UCSD-AML1 (cell line): ENCODE measurements around the gene BRSK2.

Source experiments
- DNase-seq: peaks from one replicate; lab custom pipeline; 2025; ENCODE audit not compliant: unreplicated experiment; lab: John Stamatoyannopoulos, UW

The BRSK2 gene

GRCh38 chr11:1395773-1396374 is 6.1 kb downstream of the BRSK2 start:
- DNase-seq: no peak

DNA sequence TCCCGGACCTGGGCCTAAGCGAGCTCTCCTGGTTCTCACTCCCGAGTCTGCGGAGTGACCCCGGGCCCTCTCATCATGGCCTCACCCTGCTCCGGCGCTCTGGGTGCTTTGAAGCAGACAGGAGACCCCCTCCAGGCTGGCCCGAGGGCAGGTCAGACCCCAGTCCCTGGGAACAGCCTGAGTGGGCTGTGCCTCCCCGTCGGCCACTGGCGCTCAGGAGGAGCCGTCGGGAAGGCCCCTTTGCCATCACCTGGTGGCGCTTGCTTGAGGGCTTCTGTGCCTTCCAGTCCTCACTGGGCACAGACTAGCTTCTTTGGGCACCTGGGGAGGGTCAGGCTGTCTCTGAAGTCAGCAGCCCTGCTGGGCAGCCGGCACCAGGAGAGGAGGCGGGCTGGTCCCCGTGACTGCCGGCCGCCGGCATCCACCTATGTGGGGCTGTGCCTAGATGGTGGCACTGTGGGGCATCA is 6.7 kb downstream of the BRSK2 start:
- no peak for DNase-seq

DNA sequence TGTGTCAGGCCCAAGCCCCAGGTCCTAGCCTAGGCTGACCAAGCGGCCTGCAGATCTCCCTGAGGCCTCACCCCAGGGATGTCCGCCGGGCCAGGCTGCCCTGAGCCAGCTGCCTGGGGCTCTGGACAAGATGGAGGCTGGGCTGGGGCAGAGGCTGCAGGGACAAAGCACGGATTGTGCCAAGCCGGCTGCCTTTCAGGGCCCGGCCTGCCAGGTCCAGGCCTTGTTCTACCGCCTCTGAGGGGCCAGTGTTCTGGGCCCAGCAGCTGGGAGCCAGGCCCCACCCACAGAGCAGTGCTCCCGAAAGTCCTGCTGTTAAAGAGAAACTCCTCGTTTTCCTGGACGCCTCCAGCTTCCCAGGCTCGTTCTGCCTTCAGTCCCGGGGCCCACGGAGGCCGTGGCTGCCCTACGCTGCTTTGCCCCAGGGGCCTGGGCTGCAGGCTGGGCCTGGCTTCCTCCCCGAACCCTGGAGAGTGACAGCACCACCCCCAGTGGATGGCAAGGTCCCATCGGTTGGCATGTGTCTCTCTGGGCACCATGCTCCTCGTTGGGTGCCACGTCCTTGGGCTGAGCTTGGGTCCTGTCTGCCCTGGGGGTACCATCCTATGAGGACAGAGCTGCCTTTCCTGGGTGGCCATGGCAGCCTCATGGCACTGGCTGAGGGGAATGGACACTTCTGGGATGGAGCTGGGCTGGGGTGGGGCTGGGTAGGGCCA is 7.6 kb downstream of the BRSK2 start:
- no peak for DNase-seq

GRCh38 chr11:1397862-1398527 is 8.3 kb downstream of the BRSK2 start:
- no peak for DNase-seq

- no peak for DNase-seq
Measured at GRCh38 chr11:1398528-1399235, 8.9 kb downstream of the BRSK2 start.

DNA sequence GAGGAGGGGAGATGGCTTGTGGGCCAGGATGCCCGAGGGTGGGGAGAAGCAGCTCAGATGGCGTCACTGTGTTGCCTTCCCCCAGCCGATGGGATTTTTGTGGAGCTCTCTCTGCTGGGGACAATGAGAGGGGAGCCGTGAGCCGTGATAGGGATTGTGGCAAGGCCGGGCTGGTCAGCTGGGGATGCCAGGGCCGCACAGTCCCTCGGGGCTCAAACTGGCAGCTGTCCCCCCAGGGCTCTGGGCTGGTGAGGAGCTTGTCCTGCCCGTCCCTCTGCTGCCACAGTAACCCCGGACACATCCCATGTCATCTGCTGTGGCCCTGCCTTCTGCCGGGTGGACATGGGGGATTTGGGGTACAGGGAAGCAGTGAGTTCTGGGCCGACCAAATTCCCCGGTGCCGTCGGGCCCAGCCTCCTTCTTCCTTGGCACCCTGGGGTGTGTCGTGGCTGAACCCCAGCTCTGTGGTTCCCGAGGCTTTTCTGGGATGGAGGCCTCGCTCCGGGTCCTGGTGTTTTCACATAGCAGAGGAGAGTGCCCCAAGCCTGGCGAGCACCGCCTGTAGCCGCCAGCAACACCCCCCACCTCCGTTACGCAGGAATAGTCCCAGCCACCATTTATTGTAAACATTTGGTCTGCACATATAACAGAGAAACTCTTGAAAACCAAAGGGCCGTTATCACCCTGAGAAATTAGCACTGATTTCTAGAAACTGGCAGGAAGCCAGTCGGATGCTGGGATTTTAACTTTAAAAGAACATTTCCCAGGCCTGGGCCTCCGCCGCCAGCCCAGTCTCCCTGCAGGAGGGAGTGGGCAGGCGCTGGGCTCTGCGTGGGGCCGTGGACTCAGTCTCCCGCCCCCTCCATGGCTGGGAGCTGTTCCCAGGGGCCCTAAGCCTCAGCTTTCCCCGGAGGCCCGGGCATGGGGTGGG is 9.9 kb downstream of the BRSK2 start:
- DNase-seq: no peak

GRCh38 chr11:1400317-1401170 is 10.8 kb downstream of the BRSK2 start:
- DNase-seq: no peak

DNA sequence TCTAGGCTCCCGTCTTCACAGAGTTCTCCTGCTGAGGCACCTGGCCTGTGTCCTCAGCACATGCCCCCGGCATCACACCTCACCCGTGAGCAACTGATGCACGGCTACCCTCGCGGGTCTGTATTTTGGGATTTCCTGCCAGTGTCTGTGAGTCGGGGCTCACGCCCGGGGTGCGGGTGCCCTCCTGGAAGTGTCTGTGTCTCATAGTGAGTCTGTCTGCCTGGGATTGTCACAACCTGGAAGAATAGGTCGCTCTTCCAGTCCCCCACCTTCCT is 11.4 kb downstream of the BRSK2 start:
- no peak for DNase-seq

DNA sequence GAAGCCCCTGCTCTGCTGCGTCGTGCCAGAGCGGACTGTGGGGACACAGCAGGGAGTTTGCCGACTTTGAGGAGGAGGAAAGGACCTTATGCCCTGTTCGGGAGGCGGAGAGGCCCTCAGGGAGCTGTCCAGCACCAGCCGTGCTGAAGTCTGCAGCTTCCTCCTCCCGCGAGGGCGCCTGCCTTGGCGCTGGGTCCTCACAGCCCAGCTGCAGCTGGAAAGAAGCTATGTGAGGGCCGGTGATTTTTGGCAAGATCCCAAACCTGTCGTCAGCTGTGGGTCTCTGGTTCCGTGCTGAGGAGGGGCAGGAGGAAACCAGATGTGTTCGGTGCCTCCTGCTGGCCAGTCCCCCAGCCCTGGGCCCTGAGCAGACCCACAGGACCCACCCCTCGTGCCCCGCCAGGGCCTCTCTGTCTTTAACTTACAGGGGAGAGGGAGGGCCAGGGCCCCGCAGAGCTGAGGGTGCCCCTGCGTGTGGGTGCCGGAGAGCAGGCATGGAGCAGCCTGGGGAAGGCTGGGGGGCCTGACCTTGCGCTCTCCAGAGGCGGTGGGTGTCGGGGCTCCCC is 12.0 kb downstream of the BRSK2 start:
- DNase-seq: peak; percentile 67

DNA sequence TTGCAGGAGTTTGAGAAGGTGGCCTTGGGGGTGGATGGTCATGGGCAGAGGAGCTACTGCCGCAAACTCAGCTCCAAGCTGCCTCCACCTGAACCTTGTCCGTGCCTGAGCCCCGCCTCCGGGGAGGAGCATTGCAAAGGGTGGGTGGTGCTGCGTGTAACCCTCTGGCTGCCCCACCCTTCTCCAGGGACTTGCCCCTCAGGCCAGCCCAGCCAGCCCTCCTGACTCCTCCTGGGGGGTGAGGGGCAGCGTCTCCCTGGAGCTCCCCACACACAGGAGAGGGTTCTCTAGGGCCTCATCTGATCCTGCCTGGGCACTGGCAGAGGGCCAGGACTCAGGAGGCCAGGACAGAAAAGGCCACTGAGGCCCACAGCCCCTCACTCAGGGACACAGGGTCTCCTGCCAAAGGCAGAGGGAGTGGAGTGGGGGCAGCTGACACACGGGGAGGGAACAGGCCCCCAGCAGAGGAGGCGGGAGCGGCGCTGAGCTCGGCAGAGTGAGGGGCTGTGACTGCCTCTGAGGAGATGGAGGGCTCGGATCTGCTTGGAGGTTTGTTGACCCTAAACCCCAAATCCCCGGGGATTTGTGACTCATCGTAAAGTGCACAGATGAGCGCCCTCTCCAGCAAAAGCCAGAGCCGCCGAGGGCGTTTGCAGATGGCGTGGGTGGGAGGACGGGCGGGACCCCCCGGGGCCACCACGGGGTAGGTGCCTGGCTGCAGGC is 12.8 kb downstream of the BRSK2 start:
- DNase-seq: no peak

GRCh38 chr11:1403078-1403620 is 13.4 kb downstream of the BRSK2 start:
- DNase-seq: no peak

DNA sequence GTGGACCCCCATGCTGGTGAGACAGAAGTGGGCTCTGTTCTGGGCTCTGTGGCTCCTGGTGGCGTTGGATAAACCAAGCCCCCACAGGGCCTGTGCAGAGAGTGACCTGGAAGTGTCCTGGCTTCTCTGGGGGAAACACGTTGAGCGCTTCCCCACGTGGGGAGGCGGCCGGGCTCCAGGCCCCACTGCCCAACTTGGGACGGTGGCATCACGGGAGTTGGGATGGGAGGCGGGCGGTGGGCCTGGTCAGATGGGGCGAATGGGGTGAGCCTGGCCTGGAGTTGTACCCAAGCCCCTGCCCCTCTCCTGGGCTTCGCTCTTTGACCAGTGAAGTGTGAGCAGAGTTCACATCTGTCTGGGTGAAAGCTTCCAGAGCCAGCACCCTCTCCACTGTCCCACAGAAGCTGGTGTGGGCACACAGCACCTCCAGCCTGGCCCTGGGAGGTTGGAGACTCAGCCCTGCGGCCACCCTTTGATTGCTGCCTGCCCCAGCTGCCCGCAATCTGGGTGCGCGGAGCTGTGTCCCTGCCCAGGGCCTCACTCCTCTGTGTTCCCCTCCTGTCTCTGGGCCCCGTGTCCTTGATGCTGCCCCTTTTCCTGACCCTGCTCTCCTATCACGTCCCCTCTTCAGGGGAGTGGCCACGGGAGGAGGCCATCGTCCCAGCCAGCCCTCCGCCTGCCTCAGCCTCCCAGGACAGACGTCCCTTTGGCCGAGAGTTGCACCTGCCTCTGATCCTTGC is 14.2 kb downstream of the BRSK2 start:
- DNase-seq: no peak

DNA sequence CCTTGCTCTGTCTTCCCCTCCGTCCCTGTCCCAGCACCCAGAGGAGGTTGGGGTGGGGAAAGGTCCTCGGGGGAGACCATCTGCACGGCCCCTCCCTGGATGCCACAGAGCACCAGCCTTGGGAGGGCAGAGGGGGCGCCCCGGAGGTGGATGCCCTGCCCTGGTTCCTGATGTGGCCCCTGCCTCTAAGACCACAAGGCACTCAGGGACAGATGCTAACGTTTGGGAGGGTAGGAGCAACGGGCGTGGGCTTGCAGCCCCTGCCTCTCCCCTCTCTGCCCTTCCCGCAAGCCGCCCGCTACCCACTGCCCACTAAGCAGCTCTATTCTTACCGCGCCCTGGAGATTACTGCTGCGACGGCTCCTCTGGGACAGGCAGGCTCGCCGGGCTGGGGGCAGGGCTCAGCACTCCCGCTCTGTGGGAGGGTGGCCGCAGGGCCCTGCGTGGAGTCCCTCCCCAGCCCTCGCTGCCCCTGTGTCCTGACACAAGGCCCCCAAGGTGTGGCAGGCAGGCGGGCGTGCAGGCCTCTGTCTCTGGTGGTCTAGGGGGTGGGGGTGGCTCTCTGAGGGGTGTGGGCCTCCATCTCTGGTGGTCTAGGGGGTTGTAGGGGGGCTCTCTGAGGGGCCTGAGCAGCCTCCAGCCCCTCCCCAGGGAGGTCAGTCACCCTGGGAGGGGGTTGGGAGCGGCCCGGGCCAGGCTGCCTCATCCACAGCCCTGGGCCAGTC is 14.9 kb downstream of the BRSK2 start:
- DNase-seq: no peak

DNA sequence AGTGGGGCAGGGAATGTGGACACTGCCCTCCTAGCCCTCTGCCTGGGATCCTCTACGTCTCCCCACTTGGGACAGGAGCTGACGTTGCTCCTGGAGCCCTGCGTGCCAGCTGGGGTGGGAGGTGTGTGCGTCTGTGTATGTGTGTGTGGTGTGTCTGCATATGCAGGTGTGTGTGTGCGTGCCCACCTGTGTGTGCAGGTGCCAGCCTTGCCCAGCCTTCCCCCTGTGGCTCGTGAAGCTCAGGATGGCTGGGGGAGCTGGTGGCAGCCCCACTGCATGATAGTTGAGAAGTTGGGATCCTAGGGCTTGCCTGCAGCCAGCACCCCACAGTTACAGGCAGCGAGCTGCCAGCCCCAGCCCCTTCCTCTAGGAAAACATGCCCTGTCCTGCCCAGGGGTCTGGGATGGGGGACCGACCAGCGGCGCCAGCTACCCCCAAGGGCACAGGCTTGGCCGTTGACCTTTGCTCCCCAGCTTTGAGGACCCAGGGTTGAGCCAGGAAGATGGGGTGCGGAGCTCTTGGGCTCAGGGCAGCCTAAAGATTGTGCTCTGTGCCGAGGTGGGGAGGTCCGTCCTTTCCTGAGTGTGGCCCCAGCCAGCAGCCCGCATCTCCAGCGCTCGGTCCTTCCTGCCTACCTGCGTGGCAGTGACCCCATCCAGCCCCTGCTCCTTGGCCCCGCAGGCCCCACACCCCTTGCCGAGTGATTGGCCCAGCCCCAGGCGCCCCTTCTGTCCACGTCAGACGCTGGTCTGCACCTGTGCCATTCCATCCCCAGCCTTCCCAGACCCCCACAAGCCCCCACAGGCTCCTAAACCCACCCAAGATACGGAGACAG is 15.7 kb downstream of the BRSK2 start:
- DNase-seq: no peak

- DNase-seq: no peak
Measured at GRCh38 chr11:1406571-1407485, 17.1 kb downstream of the BRSK2 start.
